Measurements from ENCODE around the gene CLIP1.
"Not testable (repeated sequence)": the region's sequence is repeated elsewhere in the genome, so short reads cannot be mapped to it uniquely, and the experiment has no call there.

The CLIP1 gene

DNA sequence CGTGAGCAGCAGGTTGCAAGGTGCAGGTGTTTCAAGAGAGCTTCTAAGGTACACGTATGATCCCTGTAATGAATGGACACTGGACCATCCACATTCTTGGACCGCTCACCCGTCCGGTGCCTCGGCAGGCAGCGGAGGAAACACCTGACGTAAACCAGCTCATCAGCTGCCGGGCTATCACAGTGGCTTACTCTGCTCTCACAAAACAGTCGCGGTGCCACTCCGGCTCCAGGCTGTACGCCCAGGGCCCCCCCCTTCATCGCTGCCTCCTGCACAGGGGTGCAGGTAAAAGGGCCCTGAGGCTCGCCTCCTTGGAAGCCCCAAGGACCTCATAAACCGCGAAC is 156.6 kb downstream of the CLIP1 start:
- TF ChIP-seq, protein P1, sequence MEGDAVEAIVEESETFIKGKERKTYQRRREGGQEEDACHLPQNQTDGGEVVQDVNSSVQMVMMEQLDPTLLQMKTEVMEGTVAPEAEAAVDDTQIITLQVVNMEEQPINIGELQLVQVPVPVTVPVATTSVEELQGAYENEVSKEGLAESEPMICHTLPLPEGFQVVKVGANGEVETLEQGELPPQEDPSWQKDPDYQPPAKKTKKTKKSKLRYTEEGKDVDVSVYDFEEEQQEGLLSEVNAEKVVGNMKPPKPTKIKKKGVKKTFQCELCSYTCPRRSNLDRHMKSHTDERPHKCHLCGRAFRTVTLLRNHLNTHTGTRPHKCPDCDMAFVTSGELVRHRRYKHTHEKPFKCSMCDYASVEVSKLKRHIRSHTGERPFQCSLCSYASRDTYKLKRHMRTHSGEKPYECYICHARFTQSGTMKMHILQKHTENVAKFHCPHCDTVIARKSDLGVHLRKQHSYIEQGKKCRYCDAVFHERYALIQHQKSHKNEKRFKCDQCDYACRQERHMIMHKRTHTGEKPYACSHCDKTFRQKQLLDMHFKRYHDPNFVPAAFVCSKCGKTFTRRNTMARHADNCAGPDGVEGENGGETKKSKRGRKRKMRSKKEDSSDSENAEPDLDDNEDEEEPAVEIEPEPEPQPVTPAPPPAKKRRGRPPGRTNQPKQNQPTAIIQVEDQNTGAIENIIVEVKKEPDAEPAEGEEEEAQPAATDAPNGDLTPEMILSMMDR (conservative IDR thresholded peaks at IDR 0.05; ENCODE audit: control insufficient read depth, insufficient read depth, low read depth, low read length): no peak
- H3K4me3 ChIP-seq (ENCODE audit: control insufficient read depth, low read depth, low read length): peak overlapping the region; percentile 92
- DNase-seq (ENCODE audit: low read depth): peak; percentile 16

DNA sequence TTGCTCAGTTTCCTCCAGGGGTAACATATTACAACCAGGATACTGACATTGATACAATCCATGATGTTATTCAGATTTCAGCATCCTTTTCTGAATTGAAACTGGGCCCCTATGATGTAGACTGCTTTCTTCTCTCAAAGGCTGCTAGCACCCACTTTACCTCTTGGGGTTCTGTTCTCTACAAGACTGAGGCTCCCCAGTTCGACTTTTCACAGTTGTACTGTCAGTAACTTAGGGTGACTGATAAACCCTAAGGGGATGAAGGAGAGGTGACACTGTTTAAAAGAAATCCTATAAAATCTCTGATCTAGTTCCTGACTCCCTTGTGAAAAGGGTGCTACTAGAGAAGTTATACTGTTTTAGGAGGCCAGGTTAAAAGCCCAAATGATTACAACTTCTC is 157.0 kb downstream of the CLIP1 start:
- TF ChIP-seq, protein P1 (conservative IDR thresholded peaks at IDR 0.05; ENCODE audit: control insufficient read depth, insufficient read depth, low read depth, low read length): no peak
- DNase-seq (ENCODE audit: low read depth): no peak
- H3K4me3 ChIP-seq (ENCODE audit: control insufficient read depth, low read depth, low read length): peak overlapping the region; percentile 92

DNA sequence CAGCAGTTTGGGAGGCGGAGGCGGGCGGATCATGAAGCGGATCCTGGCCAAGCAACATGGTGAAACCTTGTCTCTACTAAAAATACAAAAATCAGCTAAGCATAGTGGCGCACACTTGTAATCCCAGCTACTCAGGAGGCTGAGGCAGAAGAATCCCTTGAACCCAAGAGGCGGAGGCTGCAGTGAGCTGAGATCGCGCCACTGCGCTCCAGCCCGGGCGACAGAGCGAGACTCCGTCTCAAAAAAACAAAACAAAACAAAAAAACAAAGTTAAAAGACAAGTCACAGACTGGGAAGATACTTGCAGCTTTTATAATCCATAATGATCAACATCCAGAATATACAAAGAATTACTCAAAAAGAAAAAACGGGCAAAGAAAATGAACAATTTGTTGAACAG is 161.7 kb downstream of the CLIP1 start:
- DNase-seq (ENCODE audit: low read depth); H3K4me3 ChIP-seq (ENCODE audit: control insufficient read depth, low read depth, low read length): not testable (repeated sequence)

DNA sequence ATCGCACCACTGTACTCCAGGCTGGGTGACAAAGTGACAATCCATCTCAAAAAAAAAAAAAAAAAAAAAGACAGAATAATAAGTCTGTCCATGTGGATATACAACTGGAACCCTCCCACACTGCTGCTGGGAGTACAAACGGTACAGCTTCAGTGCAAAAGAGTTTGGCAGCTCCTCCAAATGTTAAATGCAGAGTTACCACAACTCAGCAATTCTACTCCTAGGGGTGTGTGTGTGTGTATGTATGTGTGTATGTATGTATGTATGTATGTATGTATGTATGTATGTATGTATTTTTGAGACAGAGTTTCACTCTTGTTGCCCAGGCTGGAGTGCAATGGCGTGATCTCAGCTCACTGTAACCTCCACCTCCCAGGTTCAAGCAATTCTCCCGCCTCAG is 163.5 kb downstream of the CLIP1 start:
- H3K4me3 ChIP-seq (ENCODE audit: control insufficient read depth, low read depth, low read length); DNase-seq (ENCODE audit: low read depth): not testable (repeated sequence)

DNA sequence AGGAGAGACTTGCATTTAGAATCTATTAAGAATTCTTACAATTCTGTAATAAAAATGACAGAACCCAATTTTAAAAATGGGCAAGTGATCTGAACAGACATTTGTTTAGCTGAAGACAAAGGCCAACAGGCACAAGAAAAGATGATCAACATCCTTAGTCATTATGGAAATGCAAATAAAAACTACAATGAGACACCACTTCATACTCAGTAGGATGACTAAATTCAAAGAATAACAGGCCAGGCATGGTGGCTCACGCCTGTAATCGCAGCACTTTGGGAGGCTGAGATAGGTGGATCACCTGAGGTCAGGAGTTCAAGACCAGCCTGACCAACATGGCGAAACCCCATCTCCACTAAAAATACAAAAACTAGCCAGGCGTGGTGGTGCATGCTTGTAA is 164.0 kb downstream of the CLIP1 start:
- not testable (repeated sequence) for H3K4me3 ChIP-seq (ENCODE audit: control insufficient read depth, low read depth, low read length); DNase-seq (ENCODE audit: low read depth)

DNA sequence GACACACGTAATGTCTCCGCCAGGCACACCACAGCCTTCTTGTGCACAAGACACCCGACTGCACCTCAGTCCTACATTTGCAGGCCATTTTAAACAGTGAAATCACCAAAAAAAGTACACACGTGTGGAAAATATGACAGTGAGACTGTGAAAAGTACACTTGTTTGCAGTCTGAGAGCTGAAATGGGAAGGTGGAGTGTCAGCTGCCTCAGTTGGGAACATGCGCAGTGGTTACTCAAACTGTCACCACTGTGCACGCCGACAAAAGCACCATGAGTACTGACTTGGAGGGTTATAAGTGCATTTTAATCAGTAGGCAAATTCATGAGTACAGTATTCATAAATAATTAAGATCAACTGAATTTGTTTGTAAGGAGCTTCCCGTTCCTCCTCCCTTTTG is 171.9 kb downstream of the CLIP1 start:
- DNase-seq (ENCODE audit: low read depth): no peak
- H3K4me3 ChIP-seq (ENCODE audit: control insufficient read depth, low read depth, low read length): no peak overlapping the region
- TF ChIP-seq, protein P1 (conservative IDR thresholded peaks at IDR 0.05; ENCODE audit: control insufficient read depth, insufficient read depth, low read depth, low read length): no peak

DNA sequence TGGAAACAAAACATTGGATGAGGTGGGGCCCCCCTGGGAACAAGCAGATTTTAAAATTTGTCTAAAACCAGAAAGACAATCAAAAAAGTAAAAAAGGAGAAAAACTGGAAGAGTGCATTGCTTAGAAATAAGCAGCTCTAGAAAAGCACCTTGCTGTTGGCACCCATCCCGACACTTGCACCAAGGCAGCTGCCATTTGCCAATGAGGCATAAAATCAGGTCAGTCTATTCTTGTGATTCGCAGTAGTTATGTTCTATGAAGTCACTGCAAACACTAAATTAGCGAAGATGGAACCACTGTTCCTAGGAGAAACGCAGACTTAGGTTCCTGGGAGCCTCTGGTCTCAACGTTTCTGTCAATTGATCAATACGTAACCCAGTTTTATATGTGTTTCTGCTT is 172.4 kb downstream of the CLIP1 start:
- TF ChIP-seq, protein P1 (conservative IDR thresholded peaks at IDR 0.05; ENCODE audit: control insufficient read depth, insufficient read depth, low read depth, low read length): no peak
- H3K4me3 ChIP-seq (ENCODE audit: control insufficient read depth, low read depth, low read length): no peak overlapping the region

DNA sequence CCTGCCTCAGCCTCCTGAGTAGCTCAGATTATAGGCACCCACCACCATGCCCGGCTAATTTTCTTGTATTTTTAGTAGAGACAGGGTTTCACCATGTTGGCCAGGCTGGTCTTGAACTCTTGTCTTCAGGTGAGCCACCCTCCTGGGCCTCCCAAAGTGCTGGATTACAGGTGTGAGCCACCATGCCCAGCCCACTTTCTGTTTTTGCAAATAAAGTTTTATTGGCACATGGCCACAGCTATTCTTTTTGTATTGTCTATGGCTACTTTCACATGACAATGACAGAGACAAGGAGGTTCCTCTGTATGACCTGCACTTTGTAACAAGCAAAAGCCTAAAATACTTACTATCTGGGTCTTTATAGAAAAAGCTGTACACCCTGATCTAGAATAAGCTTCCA is 176.9 kb downstream of the CLIP1 start:
- TF ChIP-seq, protein P1 (conservative IDR thresholded peaks at IDR 0.05; ENCODE audit: control insufficient read depth, insufficient read depth, low read depth, low read length): no peak
- no peak overlapping the region for H3K4me3 ChIP-seq (ENCODE audit: control insufficient read depth, low read depth, low read length)
- no peak for DNase-seq (ENCODE audit: low read depth)

More for the DNA sequence above, 172.4 kb downstream of the CLIP1 start:
- DNase-seq (ENCODE audit: low read depth): no peak
